Lung (tissue), 12 donors: ENCODE results near the gene TGOLN2. TPM values are rescaled to one million over a fixed set of nuclear protein-coding genes. Genes with fewer than 3 reads are reported as not detected.
A peak's percentile ranks its signal among the peaks of the same experiment; 100 is the strongest.

Experiments
- ATAC-seq: fragments of 200-7000 bp; cut with Tn5 transposase; one replicate; pipeline ENCODE4 v1.9.1; 2020; ENCODE audit warnings: moderate number of reproducible peaks; ENCODE audit not compliant: insufficient read depth, low FRiP score
- DNase-seq, 3 donors: peaks; one replicate each; pipeline ENCODE4 v3.0.0-alpha.2; 2013 to 2017
- H3K27ac ChIP-seq, 2 donors: one replicate each; pipeline ENCODE4 v1.5.1; 2013; ENCODE audit warnings: mild to moderate bottlenecking in 2 of 2, moderate library complexity in 2 of 2, control low read depth in 1 of 2, inconsistent platforms in 1 of 2, low read depth in 1 of 2, low read length in 1 of 2
- H3K27me3 ChIP-seq, 3 donors: one replicate each; pipeline ENCODE4 v1.5.1; 2013; ENCODE audit warnings: low read length in 2 of 3; ENCODE audit not compliant: control insufficient read depth in 3 of 3, insufficient read depth in 3 of 3
- H3K36me3 ChIP-seq, 4 donors: one replicate each; pipeline ENCODE4 v1.5.1; 2013; ENCODE audit warnings: low read length in 4 of 4, mild to moderate bottlenecking in 1 of 4, moderate library complexity in 1 of 4; ENCODE audit not compliant: control insufficient read depth in 4 of 4, insufficient read depth in 4 of 4
- H3K4me1 ChIP-seq, 5 donors: one replicate each; pipeline ENCODE4 v1.5.1; 2013; ENCODE audit warnings: low read length in 5 of 5, mild to moderate bottlenecking in 2 of 5, moderate library complexity in 1 of 5; ENCODE audit not compliant: control insufficient read depth in 5 of 5, insufficient read depth in 5 of 5
- H3K4me3 ChIP-seq: one replicate; pipeline ENCODE4 v1.5.1; 2013; ENCODE audit warnings: mild to moderate bottlenecking, control low read depth, moderate library complexity
- H3K9ac ChIP-seq, 2 donors: one replicate each; pipeline ENCODE4 v1.5.1; 2013; ENCODE audit warnings: low read length in 2 of 2, control low read depth in 1 of 2; ENCODE audit not compliant: insufficient read depth in 1 of 2
- H3K9me3 ChIP-seq, 4 donors: one replicate each; pipeline ENCODE4 v1.5.1; 2013; ENCODE audit warnings: low read length in 3 of 4, mild to moderate bottlenecking in 1 of 4, moderate library complexity in 1 of 4; ENCODE audit not compliant: control insufficient read depth in 4 of 4, insufficient read depth in 3 of 4
- CTCF ChIP-seq: IDR thresholded peaks from 2 replicates; pipeline ENCODE4 v1.5.1; 2012; ENCODE audit warnings: mild to moderate bottlenecking; ENCODE audit errors: control extremely low read depth, extremely low read depth
- WGBS, 2 donors: extraction: QIAGEN DNeasy Blood & Tissue Kit; methylation state at CpG; one replicate each; pipeline ENCODE4 v1.1.7; 2013; 5-methylcytosine and 5-hydroxymethylcytosine counted together
- polyA plus RNA-seq, 2 donors: library from polyadenylated mRNA; stranded (reverse); fragments of 200-250 nt; gene quantifications; one replicate each; pipeline ENCODE4 v1.2.1, GENCODE V29; 2013
- total RNA-seq, 2 donors: library from RNA; depleted of rRNA in 1 of 2; stranded (reverse); fragments of >200 nt in 1 of 2; gene quantifications; one replicate each; pipeline ENCODE4 v1.2.1, GENCODE V29; 2014 to 2021
- donor health status: control.
- donor health status: control.
- donor health status: Bipolar disorder and iron deficiency.
- donor health status: healthy.
- donor health status: DM: yes; HTN: yes; CAD: no.

TGOLN2 gene
- total and polyA plus RNA-seq, 4 donors = 24.6 to 145 (median 82.6) TPM

DNA sequence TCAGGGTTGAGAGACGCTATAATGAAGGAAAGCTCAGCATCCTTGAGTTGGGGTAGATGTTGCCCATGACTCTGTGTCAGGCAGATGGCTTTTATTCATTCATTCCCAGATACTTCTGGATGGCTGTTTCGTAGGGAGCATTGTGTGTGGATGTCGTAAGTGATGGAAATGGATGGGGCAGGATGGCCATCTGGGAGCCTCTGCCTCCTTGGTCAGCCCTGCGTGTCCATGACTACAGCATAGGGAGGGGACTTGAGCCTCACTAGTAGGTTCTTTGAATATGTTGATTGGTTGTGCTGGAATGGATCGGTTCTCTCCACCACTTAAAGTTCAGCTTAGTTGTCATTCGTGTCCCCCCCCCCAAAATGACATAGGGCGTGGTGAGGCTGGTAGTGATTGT is 44.9 kb downstream of the TGOLN2 start:
- no peak overlapping the region for H3K4me3 ChIP-seq
- no peaks in the 10 kb centered on the region for H3K9me3 ChIP-seq
- TF ChIP-seq CTCF = no peak
- no peak overlapping the region for H3K27ac ChIP-seq
- no peak for ATAC-seq
- H3K9ac ChIP-seq = no peak overlapping the region
- DNase-seq = no peak
- no peaks in the 10 kb centered on the region for H3K27me3 ChIP-seq
- WGBS, 2 donors = 94 to 95% methylated on average over 7 of the region's 7 CpGs
- peaks cover 3 to 10% (median 7%) of the 10 kb centered on the region in 5 donors for H3K4me1 ChIP-seq
- H3K36me3 ChIP-seq = peaks cover 0 to 17% (median 4%) of the 10 kb centered on the region in 4 donors

DNA sequence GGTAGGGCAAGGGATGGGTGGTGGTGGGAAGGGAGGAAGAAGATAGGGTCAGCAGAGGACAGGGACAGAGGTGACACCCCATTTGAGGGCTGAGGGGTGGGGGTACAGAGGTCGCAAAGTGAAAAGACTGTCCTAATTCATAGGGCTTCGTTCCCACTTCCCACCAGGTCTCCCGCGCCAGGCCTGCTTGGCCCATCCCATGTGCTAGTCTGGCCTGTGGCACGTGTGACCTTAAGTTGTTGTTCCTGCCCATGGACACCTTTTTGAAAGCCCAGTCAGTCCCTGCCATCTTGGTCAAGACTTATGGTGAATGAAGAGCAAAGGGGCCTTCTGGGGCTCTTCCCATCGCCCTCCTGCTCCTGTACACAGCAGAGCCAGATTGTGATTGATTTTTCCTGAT is 46.2 kb downstream of the TGOLN2 start:
- TF ChIP-seq CTCF = no peak
- Histone ChIP-seq H3K4me1 (peaks cover 4 to 24% (median 15%) of the 10 kb centered on the region in 5 donors), H3K9me3 (no peaks in the 10 kb centered on the region), H3K27ac (no peak overlapping the region), H3K9ac (no peak overlapping the region), H3K36me3 (peaks cover 0 to 9% (median 3%) of the 10 kb centered on the region in 4 donors), H3K4me3 (no peak overlapping the region), H3K27me3 (no peaks in the 10 kb centered on the region)
- WGBS, 2 donors = 88 to 90% methylated on average over 6 of the region's 6 CpGs
- ATAC-seq (no peak), DNase-seq (no peak)

- Histone ChIP-seq H3K36me3 (peaks cover 0 to 3% (median under 1%) of the 10 kb centered on the region in 4 donors), H3K4me3 (no peak overlapping the region), H3K27ac (no peak overlapping the region), H3K9me3 (no peaks in the 10 kb centered on the region), H3K27me3 (no peaks in the 10 kb centered on the region), H3K4me1 (peaks cover 4 to 44% (median 24%) of the 10 kb centered on the region in 5 donors), H3K9ac (peak overlapping the region in 1 of 2 donors; percentile 17)
- TF ChIP-seq CTCF = no peak
- ATAC-seq = no peak
- 81 to 86% methylated on average over 2 of the region's 2 CpGs for WGBS, 2 donors
- no peak for DNase-seq
Measured at GRCh38 chr2:85278361-85278760, 49.4 kb downstream of the TGOLN2 start.
